ENCODE measurements around the gene CNOT2.

The CNOT2 gene

DNA sequence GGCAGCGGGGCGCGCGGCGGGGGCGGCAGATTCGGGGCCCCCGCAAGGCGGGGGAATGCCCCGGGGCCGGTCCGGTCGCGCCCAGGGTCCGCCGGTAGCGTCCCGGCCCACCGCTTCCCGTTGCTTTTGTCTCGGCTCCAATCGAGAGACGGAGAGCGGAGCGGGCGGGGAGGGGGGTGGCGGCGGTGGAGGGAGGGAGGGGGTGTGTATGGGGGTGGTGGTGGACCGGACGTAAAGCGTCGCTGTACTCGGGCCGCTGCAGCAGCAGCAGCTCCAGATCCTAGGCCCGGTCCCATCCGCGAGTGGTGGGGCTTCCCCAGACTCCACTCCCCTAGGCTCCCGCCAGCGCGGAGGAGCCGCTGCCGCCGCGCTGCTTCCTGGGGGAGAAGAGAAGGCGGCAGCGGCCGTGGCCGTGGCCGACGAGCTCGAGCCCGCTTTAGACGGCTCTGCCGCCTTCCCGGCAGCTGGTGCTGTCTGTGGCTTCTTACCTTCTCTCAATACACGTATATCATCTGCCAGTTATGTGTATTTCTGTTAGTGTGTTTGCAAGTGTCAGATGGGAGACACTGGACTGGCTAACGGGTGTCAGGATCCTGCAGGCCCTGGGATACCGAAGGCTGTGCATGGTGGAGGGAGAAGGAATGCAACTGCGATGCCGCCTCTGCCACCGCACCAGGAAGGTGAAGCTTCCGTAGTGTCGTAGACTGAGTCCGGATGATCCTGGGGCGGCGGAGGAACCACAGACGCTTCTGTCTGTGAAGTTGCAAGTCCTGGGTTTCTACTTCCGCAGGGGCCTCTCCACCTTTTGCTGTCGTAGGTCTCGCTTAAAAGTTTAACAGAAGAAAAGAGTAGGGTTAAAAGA lies 508 bp downstream of the CNOT2 start:
- DNase-seq (ENCODE audit: insufficient read length, low spot score) (peak; percentile 29), FAIRE-seq (no peak)
- TF ChIP-seq, protein P1, sequence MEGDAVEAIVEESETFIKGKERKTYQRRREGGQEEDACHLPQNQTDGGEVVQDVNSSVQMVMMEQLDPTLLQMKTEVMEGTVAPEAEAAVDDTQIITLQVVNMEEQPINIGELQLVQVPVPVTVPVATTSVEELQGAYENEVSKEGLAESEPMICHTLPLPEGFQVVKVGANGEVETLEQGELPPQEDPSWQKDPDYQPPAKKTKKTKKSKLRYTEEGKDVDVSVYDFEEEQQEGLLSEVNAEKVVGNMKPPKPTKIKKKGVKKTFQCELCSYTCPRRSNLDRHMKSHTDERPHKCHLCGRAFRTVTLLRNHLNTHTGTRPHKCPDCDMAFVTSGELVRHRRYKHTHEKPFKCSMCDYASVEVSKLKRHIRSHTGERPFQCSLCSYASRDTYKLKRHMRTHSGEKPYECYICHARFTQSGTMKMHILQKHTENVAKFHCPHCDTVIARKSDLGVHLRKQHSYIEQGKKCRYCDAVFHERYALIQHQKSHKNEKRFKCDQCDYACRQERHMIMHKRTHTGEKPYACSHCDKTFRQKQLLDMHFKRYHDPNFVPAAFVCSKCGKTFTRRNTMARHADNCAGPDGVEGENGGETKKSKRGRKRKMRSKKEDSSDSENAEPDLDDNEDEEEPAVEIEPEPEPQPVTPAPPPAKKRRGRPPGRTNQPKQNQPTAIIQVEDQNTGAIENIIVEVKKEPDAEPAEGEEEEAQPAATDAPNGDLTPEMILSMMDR (IDR thresholded peaks at IDR 0.05; ENCODE audit: insufficient read depth, missing control alignments), result no peak

- DNase-seq (ENCODE audit: insufficient read length, low spot score) (no peak), FAIRE-seq (no peak)
- TF ChIP-seq, protein P1 (IDR thresholded peaks at IDR 0.05; ENCODE audit: insufficient read depth, missing control alignments), result no peak
Measured at GRCh38 chr12:70244409-70244808, 1.2 kb downstream of the CNOT2 start.

DNA sequence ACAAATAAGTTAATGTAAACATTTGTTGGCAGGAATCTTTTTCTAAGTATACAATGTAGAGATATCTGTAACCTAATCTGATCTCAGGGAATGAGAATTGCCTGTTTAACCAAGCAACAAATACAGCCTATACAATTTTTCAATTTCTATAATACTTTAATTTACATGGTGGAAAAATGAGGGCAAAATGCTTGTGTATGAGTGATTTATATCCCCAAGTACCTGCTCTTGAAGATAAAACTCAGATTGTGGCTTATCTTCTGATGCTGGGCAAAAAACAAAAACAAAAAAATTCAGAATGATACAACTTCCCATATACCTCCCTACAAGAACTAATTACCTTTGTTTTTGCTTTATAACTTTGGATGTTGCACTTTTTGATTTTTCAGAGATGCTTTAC lies 2.2 kb downstream of the CNOT2 start:
- FAIRE-seq (no peak), DNase-seq (ENCODE audit: insufficient read length, low spot score) (no peak)
- TF ChIP-seq, protein P1 (IDR thresholded peaks at IDR 0.05; ENCODE audit: insufficient read depth, missing control alignments), result no peak

GRCh38 chr12:70246580-70246979 lies 3.3 kb downstream of the CNOT2 start:
- no peak for DNase-seq (ENCODE audit: insufficient read length, low spot score)
- FAIRE-seq, result no peak
- TF ChIP-seq, protein P1 (IDR thresholded peaks at IDR 0.05; ENCODE audit: insufficient read depth, missing control alignments), result no peak

DNA sequence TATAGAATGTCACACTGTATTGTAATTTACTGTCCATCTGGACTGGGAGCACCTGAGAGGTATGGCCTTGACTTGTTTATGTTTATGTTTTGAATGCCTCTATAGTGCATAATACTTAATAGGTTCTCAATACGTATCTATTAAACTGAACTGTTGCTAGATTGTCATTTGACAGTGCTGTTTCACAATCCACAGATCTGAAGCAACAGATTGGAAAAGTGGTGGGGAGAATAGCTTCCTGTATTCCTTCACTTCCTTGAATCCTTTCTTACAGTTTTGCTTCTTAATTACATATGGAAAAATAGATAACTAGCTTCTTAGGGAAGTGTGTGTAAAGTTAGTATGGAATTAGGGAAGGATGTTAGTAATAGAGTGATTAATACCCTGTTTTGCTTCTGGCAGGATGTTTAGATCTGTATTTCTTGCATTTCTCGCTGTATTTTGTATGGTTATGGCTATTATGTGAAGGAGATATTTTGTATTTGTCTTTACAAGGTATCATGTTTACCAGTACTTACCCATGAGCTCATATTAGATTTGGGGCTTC lies 4.5 kb downstream of the CNOT2 start:
- DNase-seq (ENCODE audit: insufficient read length, low spot score) (no peak), FAIRE-seq (no peak)
- TF ChIP-seq, protein P1 (IDR thresholded peaks at IDR 0.05; ENCODE audit: insufficient read depth, missing control alignments), result no peak

GRCh38 chr12:70248876-70249275 lies 5.6 kb downstream of the CNOT2 start:
- no peak for FAIRE-seq

More at GRCh38 chr12:70248876-70249275, 5.6 kb downstream of the CNOT2 start:
- TF ChIP-seq, protein P1 (IDR thresholded peaks at IDR 0.05; ENCODE audit: insufficient read depth, missing control alignments), result no peak
- no peak for DNase-seq (ENCODE audit: insufficient read length, low spot score)
